Measurements from ENCODE around the gene TFCP2.

The TFCP2 gene

DNA sequence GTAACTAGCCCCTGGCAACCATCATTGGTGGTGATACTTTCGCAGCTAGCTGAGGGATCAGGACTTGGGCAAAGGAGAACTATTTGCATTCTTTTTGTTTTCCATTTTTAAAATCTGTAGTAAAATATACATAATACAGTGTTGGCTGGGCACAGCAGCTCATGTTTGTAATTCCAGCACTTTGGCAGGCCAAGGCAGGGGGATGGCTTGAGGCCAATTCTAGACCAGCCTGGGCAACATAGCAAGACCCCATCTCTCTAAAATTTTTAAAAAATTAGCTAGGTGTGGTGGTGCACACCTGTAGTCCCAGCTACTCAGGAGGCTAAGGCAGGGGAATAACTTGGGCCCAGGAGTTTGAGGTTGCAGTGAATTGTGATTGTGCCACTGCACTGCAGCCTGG lies 20.0 kb downstream of the TFCP2 start:
- DNase-seq, result no peak

DNA sequence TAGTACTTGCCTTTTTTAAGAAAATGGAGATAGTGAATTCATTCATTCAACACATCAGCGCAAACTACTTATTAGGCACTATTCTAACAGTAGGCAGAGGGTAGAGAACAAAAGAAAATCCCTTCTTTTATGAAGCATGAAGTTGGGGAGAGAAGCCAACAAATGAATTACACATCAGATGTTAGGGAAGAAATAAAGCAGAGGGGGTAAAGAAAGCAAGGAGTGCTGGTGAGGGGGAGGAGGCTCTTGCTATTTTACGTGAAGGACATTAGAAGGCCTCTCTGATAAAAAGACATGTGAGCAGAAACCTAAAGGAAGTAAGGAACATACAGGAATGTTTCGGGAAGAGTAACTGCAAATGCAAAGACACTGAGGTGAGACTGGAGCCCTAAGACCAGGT lies 22.2 kb downstream of the TFCP2 start:
- DNase-seq, result no peak

DNA sequence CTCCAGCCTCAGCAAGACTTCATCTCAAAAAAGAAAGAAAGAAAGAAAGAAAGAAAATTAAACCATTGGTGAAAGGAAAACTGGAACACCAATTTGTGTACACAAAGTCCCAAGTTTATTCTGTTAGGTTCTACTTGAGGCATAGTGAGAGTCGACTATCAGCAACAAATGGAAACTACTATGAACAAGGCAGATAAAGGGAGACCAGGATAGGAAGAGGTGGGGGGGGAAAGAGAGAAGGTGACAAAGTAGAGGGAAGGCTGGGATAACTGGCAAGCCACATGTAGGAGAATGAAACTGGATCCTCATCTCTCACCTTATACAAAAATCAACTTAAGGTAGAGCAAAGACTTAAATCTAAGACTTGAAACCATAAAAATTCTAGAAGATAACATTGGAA lies 25.6 kb downstream of the TFCP2 start:
- DNase-seq, result no peak

DNA sequence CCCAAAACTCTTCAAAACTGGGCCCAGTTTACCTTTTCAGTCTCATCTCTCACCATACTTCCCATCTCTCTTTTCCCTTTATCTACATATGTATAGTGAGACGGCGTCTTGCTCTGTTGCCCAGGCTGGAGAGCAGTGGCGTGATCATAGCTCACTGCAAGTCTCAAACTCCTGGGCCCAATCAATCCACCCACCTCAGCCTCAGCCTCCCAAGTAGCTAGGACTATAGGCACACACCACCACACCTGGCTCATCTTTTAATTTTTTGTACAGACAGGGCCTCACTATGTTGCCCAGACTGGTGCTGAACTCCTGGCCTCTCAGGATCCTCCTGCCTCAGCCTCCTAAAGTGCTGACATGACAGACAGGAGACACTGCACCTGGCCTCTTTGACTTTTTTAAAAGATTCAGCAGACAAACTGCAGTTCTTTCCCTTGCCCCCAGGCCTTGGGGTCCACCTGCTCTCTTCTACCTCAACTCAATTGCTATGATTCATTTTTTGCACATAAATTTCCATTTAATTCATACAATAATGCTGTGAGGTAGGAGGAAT lies 33.6 kb downstream of the TFCP2 start:
- DNase-seq, result no peak

DNA sequence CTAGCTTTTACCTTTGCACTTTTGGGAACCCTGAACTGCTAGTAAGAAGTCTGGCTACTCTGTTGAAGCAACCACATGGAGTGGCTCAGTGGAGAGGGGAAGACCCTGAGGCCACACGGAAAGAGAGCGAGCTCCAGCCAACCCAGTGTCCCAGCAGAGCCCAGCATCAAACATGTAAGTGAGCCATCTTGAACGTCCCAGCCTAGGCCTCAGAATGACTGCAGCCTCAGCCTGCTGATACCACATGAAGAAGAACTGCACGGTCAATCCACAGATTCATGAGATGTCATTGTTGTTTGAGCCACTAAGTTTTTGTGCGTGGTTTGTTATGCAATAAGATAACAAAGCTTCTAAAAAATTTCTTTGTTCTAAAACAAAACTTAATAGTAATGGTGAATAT lies 40.2 kb downstream of the TFCP2 start:
- DNase-seq, result no peak

DNA sequence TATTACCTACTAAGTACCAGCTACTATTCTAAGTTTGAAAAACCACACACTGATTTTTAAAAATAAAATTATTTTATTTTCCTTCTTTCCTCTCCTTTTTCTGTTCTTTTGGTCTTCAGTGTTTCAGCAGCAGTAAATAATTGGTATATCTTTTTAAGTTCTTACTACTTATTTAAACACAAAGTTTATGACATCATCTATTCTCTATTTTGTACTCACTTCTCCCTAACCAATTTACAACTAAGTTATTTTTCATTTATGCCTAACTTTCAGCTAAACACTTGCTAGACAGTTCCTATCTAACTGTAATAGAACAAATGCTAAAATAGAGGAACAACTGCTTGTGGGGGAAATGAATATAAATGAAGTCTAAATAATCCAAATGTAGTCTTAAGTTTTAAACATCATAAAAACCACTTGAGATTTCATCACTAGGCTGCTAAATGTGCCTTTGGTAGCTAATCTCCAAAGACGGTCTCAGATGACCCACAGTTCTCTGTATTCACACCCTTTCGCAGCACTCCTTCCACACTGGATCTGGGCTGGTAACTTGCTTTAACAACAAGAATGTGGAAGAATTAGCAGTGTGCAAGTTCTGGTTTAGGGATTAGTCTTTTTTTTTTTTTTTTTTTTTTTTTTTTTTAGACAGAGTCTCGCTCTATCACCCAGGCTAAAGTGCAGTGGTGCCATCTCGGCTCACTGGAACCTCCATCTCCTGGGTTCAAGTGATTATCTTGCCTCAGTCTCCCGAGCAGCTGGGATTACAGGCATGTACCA lies 41.0 kb downstream of the TFCP2 start:
- DNase-seq, result no peak

DNA sequence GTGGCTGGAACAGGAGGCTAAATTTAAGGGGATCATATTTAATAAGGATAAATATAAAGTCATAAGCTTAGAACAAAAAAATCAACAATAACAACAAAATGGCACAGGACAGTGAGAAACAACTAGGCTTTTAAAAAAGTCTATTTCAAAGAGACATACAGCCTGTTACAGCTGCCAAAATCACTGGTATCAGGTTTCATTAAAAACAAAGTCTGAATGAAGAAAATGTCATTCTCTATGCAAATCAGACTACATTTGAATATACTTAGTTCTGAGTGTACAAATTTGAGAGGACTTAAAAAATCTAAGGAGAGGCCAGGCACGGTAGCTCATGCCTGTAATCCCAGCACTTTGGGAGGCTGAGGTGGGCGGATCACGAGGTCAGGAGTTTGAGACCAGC lies 44.0 kb downstream of the TFCP2 start:
- no peak for DNase-seq

DNA sequence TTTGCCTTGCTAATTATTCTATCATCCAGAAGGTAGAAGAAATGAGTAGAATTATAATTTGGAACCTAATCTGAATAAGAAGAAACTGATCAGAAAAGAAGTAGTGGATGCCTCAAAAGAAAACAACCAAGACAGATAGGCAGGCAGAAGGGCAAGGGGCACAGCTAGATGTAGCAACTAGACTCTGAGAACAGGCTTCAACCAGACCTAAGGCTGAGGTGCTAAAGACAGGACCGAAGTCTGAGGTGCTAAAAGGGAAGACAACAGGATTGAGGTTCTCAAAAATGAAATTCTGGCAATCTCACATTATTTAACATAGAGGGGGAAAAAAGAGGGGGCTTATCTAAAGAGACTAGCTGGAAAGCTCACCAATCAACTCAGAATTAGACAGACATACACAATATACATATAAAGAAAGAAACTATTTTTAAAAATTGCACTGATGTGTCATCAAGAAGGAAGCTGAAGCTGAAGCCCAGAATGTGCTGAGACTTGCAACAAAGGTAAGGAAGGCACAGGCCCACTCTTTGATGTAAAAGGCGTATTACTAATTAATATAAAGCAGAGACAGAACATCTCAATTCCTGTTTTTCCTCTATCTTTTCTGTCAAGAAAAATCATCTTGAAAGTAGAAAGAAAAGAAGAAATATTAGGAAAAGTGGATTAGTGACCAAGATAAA lies 45.7 kb downstream of the TFCP2 start:
- DNase-seq, result no peak

DNA sequence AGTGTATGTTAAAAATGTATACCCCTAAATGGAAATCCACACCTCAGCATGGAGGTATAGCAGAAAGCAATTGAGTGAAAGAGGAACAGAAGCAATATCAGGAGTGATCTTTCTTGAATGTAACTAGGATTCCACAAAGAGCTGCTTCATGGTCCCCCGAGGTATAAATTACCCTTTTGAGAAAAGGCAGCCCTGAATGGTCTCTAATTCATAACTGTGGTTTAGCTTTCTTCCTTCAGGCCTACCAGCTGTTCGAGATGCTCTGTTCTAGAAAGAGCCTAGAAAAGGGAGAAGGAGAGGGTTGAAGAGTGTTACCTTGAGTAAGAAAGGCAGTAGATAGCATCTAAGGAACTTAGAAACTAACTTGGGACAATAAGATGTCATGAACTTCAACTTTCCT lies 46.6 kb downstream of the TFCP2 start:
- no peak for DNase-seq

DNA sequence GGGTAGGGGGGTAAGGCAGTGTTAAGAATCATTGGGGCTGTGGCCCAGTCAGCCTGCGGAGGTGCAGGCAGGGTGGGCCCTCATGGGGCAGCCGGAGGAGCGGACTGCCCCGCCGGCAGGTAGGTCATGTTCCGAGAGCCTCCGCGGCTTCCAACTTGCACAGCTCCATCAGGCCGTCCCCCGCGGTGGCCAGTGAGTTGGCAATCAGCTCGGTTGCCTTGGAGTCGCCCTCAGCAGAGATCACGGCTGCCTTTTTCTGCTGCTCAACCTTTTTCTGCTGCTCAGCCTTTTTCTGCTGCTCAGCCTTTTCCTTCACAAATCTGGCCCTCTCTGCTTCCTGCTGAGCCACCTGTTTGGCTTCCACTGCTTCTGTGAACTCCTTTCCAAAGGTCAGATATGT lies 48.4 kb downstream of the TFCP2 start:
- no peak for DNase-seq

DNA sequence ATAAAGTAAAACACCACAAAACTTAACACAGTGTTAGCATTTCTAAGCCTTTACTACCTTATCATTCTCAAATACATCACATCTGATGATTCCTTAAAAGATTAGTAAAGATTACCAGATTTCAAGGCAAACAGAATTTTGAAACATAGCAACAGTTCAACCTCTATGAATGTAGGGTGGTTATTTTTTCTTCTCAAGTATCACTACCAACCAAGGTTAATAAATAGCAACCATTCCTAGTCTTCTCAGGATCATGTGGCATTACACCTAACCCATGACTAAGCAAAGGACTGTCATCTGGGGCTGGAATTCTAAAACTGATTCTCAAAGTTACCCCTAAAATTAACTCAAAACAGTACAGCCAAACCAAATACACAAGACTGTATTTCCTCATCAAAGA lies 50.1 kb downstream of the TFCP2 start:
- DNase-seq, result no peak

DNA sequence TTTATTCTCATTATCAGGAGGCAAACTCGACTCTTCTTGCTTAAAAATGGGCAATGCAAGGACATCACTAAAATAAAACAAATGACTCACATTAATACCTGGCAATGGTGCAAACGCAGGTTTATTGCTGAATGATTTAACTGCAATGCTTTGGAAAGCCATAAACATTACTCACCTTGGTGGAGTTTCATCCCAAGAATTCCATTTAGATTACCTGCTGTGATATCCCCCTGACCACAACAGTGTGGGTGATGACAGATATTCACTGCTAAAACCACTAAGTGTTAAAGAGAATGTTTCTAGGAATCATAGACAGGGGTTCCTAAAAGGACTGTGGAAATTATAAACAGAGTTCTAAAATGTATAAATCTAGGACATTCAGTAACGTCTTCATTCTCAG lies 54.2 kb downstream of the TFCP2 start:
- no peak for DNase-seq

DNA sequence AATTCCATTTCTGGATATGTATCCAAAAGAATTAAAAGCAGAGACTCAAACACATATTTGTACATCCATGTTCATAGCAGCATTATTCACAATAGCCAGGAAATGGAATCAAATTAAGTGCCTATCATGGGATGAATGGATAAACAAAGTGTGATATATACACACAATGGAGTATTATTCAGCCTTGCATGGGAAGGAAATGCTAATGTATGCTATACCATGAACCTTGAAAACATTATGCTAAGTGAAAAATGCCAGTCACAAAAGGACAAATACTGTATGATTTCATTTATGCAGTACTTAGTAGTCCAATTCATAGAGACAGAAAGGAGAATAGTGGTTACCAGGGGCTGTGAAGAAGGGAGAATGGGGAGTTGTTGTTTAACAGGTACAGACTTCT lies 57.4 kb downstream of the TFCP2 start:
- DNase-seq, result no peak

DNA sequence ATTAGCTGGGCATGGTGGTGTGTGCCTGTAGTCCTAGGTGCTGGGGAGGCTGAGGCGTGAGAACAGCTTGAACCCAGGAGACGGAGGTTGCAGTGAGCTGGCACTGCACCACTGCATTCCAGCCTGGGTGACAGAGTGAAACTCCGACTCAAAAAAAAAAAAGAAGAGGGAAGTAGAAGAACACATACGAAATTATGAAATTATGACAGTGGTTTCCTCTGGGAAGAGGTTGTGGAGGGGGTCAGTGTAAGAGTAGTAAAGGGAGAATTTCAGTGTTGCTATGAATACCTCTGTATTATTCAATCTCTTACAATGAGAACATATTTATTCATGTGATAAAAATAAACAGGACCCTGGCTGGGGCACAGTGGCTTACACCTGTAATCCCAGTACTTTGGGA lies 64.8 kb downstream of the TFCP2 start:
- no peak for DNase-seq

DNA sequence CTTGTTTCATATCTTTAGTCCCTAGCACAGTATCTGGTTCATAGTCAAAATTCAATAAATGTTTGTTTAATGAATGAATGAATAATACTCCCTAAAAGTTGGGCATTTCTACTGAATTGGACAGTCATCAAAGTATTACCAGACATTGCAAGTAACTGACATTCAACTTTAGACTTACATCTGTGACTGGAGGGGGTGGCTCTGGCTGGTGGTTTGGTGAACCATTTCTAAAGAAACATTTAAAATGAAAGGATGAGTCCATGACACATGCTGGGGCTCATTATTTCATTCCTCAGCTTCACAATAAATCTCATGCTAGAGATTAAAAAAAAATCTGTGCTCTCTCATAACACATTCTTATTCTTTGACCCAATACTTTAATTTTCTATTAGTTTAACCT lies 69.0 kb downstream of the TFCP2 start:
- DNase-seq, result no peak

DNA sequence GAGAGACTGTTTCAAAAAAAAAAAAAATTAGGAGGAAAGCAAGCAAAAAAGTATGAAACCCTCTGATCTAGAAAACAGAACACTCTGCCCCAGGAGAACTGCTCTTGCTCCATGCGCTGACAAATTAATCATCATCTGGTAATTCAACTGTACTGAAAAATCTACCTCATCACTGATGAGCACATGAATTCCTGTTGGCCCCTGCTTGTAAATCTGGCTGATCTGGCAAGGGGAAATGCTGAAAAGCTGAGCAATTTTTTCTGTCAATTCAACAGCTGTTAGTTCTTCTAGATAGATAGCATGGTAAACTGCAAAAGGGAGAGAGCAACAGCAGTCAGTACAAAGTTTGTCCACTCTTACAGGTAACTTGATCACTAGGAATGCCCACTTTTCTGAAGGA lies 74.3 kb downstream of the TFCP2 start:
- no peak for DNase-seq

DNA sequence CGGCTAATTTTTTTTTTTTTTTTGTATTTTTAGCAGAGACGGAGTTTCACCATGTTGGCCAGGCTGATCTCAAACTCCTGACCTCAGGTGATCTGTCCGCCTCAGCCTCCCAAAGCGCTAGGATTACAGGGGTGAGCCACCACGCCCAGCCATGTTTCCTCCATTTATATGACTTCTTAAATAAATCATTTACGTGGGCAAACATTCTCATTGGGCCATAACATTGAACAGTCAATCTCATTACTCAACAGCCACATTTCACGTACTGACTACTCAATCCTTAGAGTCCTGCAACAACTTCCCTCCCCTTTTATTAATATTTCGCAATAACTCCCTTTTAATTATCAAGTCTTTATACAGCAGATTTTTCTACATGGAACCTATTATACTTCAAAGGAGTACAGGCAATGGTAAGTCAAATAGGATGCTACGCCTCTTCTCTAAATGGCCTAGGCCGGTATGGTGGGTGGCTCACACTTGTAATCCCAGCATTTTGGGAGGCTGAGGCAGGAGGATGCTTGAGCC lies 82.2 kb downstream of the TFCP2 start:
- no peak for DNase-seq

DNA sequence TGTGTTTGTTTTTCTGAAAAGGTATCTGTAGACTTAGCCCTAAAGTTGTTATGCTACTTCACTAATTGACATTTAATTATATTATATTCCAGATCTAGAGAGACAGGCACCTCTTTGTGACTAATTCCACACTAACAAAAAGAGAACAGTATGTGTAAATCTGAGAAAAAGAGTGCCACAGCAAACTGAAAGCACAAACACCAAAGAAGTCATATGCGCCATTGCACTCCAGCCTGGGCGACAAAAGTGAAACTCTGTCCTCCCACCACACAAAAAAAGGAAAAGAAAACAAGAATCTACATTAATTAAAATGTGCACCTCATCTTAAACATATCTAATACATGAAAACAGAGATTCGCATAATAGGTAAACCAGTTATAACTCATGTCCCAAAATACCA lies 85.1 kb downstream of the TFCP2 start:
- peak in 1 of 2 donors; percentile 20 for DNase-seq

DNA sequence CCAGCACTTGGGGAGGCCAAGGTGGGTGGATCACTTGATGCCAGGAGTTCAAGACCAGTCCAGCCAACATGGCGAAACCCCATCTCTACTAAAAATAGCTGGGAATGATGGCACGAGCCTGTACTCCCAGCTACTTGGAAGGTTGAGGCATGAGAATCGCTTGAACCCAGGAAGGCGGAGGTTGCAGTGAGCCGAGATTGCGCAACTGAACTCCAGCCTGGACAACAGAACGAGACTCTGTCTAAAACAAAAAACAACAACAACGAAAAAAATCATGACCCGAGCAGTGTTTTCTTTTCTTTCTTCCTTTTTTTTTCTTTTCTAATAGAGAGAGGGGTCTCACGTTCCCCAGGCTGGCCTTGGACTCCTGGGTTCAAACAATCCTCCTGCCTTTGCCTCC lies 86.0 kb downstream of the TFCP2 start:
- DNase-seq, result no peak

DNA sequence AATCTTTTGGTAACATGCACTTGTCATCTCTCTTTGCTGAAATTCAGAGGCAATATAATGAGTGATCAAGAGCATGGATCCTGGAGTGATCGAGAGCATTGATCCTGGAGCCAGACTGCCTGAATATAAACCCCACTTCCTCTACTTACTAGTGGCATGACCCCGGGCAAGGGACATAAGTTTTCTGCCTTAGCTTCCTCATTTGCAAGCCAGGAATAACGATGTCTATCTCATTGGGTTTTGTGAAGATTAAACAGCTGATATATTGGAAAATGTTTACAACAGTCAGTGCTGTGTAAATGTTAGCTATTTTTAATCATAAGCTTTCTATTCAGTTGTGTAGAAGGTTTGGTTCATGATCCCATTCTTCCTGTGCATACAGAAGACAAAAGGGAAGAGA lies 87.2 kb downstream of the TFCP2 start:
- no peak for DNase-seq

DNA sequence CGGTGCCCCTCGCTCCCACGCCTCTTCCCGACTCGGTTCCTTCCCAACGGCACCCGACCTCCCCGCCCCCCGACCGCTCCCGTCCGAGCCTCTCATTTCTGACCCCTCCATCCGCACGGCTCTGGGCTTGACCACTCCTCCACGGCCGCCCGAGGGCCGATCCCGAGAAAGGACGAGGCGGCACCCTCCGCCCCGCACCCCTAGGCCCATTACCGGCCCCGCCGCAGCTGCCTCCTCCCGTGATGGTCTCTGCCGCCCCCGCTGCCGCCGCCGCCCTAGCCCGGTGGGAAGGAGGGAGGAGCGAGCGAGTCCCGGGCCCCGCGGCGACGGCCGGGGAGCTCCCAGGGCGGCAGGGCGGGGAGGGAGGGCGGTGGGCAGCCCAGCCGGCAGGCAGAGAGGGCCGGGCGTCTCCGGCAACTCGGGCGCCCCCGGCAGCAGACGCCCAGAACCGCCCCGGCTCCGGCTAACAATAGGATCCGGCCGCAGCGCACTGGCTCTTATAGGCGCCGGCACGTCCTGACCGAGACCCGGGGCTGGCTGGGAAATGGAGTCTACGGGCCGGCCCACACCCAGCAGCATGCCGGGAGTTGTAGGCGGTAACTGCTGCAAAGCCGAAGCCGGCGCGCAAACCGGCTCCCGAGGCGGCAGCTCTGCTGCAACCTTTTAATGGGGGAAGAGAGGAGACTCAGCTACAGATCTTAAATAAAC lies 89.7 kb downstream of the TFCP2 start, which contains the start of gene CSRNP2:
Gene CSRNP2 (minus strand): TSS at position 471 of the 708 bp plus-strand sequence. CDS start 7,035 bp downstream, outside the sequence.
- peak; percentile 92 to 93 for DNase-seq

DNA sequence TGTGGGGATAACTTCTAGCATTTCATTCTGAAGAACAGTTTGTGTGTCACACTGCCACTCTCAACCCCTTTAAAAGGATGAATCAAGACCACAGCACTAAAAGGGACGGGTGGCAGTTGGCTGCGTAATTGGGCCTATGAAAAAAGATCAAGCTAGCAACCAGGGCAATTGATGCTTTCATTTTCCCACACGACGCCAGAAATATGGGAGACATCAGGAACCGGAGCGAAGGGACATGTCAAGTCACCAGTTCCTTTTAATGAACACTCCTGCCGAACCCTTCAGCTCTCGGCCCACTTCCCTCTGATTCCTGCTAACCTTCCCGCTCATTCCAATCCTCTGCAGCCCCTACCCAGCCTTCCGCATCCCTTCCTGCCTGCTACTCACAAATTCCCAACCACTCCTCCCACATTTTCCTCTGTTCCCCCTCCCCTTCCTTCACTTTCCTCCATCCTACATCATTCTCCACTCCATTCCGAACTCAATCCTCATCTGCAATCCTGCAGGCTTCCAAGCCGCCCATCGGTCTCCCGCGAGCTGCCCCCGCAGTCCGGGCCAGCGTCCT lies 90.3 kb downstream of the TFCP2 start:
- peak; percentile 5 to 16 for DNase-seq

DNA sequence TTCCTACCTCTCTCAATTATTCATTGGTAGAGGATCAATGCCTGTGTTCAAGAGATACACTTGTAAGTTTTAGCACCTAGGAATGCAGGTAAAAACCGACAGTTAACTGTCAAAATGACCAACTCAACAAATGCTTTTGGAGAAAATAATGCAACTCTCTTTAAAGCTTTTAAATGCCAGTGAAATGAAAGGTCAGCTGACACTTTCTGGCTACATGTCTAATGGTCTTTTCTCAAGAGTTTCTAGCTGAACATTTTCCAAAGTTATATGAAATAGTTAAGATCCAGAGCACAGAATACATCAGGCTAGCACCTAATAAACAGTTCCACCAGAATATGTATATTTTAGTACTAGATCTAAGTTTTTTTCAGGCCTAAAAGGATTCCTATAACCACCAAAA lies 91.5 kb downstream of the TFCP2 start:
- no peak for DNase-seq
